Measurements from ENCODE around the gene ACTR6.

- TF ChIP-seq CTCF (conservative IDR thresholded peaks at IDR 0.05; ENCODE audit: low read length), result no peak
- TF ChIP-seq EZH2phosphoT487 (IDR thresholded peaks at IDR 0.05; ENCODE audit: borderline replicate concordance), result no peak
These were observed 14.5 kb upstream of the ACTR6 start for GRCh38 chr12:100186071-100186470.

Measured in Loucy (cell line).